H9 (cell line): ENCODE data around the gene LRRFIP2. TPM values are rescaled to one million over a fixed set of nuclear protein-coding genes. Genes with fewer than 3 reads are reported as not detected.

Experiments used
- DNase-seq: peaks from one replicate; pipeline ENCODE4 v3.0.0-alpha.2; 2017
- H2AFZ ChIP-seq: one replicate; pipeline ENCODE4 v1.6.1; 2013; ENCODE audit warnings: mild to moderate bottlenecking, low read length, control low read depth, moderate library complexity
- H2AK5ac ChIP-seq: 2 replicates; pipeline ENCODE4 v1.6.1; 2013; ENCODE audit warnings: low read length, control low read depth, mixed read lengths; ENCODE audit not compliant: insufficient read length
- H2BK120ac ChIP-seq: one replicate; pipeline ENCODE4 v1.6.1; 2013; ENCODE audit warnings: low read depth, mild to moderate bottlenecking, low read length, control low read depth, inconsistent platforms; ENCODE audit not compliant: poor library complexity, severe bottlenecking
- H2BK12ac ChIP-seq: 2 replicates; pipeline ENCODE4 v1.6.1; 2013; ENCODE audit warnings: low read length, control low read depth, mixed read lengths, low read depth; ENCODE audit not compliant: insufficient read length
- H2BK15ac ChIP-seq: 2 replicates; pipeline ENCODE4 v1.6.1; 2013; ENCODE audit warnings: low read depth, low read length, control low read depth
- H2BK20ac ChIP-seq: one replicate; pipeline ENCODE4 v1.6.1; 2013; ENCODE audit warnings: low read depth, mild to moderate bottlenecking, low read length, control low read depth, inconsistent platforms; ENCODE audit not compliant: poor library complexity, severe bottlenecking
- H2BK5ac ChIP-seq: 2 replicates; pipeline ENCODE4 v1.6.1; 2013; ENCODE audit warnings: low read length, control low read depth, mixed read lengths; ENCODE audit not compliant: insufficient read length
- H3K14ac ChIP-seq: 2 replicates; pipeline ENCODE4 v1.6.1; 2013; ENCODE audit warnings: low read length, control low read depth; ENCODE audit not compliant: insufficient read depth
- H3K18ac ChIP-seq: 2 replicates; pipeline ENCODE4 v1.6.1; 2013; ENCODE audit warnings: low read depth, mild to moderate bottlenecking, mixed read lengths, low read length, control low read depth; ENCODE audit not compliant: insufficient read length
- H3K23ac ChIP-seq: 2 replicates; pipeline ENCODE4 v1.6.1; 2013; ENCODE audit warnings: low read length, control low read depth, mixed read lengths, low read depth; ENCODE audit not compliant: insufficient read length
- H3K23me2 ChIP-seq: 2 replicates; pipeline ENCODE4 v1.6.1; 2013; ENCODE audit warnings: low read depth, mild to moderate bottlenecking, mixed read lengths, low read length, control low read depth; ENCODE audit not compliant: insufficient read length, poor library complexity, severe bottlenecking
- H3K27ac ChIP-seq: 2 replicates; pipeline ENCODE4 v1.5.1; 2013; ENCODE audit warnings: low read length, control low read depth, mixed read lengths, low read depth; ENCODE audit not compliant: insufficient read length
- H3K27me3 ChIP-seq: 2 replicates; pipeline ENCODE4 v1.6.1; 2013; ENCODE audit warnings: low read length, control low read depth, inconsistent platforms; ENCODE audit not compliant: insufficient read depth
- H3K4ac ChIP-seq: 2 replicates; pipeline ENCODE4 v1.6.1; 2013; ENCODE audit warnings: low read depth, mild to moderate bottlenecking, control low read depth, inconsistent platforms, low read length, moderate library complexity
- H3K4me1 ChIP-seq: 2 replicates; pipeline ENCODE4 v1.6.1; 2013; ENCODE audit warnings: low read length, control low read depth, inconsistent platforms; ENCODE audit not compliant: insufficient read depth
- H3K4me2 ChIP-seq: 2 replicates; pipeline ENCODE4 v1.6.1; 2013; ENCODE audit warnings: low read length, control low read depth, mixed read lengths; ENCODE audit not compliant: insufficient read length, insufficient read depth
- H3K56ac ChIP-seq: 2 replicates; pipeline ENCODE4 v1.6.1; 2013; ENCODE audit warnings: low read depth, mild to moderate bottlenecking, mixed read lengths, low read length, control low read depth; ENCODE audit not compliant: insufficient read length
- H3K79me1 ChIP-seq: 2 replicates; pipeline ENCODE4 v1.6.1; 2013; ENCODE audit warnings: low read depth, mild to moderate bottlenecking, moderate library complexity, low read length, control low read depth, inconsistent platforms; ENCODE audit not compliant: insufficient read depth, poor library complexity, severe bottlenecking
- H3K79me2 ChIP-seq: 2 replicates; pipeline ENCODE4 v1.6.1; 2013; ENCODE audit warnings: low read length, control low read depth, inconsistent platforms; ENCODE audit not compliant: insufficient read depth
- H3K9ac ChIP-seq: 2 replicates; pipeline ENCODE4 v1.6.1; 2013; ENCODE audit warnings: low read length, control low read depth, mixed read lengths; ENCODE audit not compliant: insufficient read length; ENCODE audit errors: extremely low read depth
- H3K9me3 ChIP-seq: one replicate; pipeline ENCODE4 v1.6.1; 2013; ENCODE audit warnings: low read depth, low read length, inconsistent platforms; ENCODE audit not compliant: control insufficient read depth
- H3T11ph ChIP-seq: one replicate; pipeline ENCODE4 v1.6.1; 2013; ENCODE audit warnings: mild to moderate bottlenecking, low read length, control low read depth, inconsistent platforms
- H4K20me1 ChIP-seq: one replicate; pipeline ENCODE4 v1.6.1; 2013; ENCODE audit not compliant: control insufficient read depth, insufficient read length, insufficient read depth
- H4K5ac ChIP-seq: 2 replicates; pipeline ENCODE4 v1.6.1; 2013; ENCODE audit warnings: low read depth, mild to moderate bottlenecking, mixed read lengths, low read length, control low read depth; ENCODE audit not compliant: insufficient read length
- H4K8ac ChIP-seq: replicated peaks from 2 replicates; pipeline ENCODE4 v1.6.1; 2013; ENCODE audit warnings: low read length, control low read depth, mixed read lengths, low read depth; ENCODE audit not compliant: insufficient read length
- H4K91ac ChIP-seq: 2 replicates; pipeline ENCODE4 v1.6.1; 2013; ENCODE audit warnings: low read depth, mild to moderate bottlenecking, moderate library complexity, mixed read lengths, low read length, control low read depth; ENCODE audit not compliant: insufficient read length
- H3K27ac Mint-ChIP-seq, 3 experiments: 2 replicates in 2 of 3; 3 replicates in 1 of 3; pipeline ENCODE4 v1.8.0; 2020 to 2021; ENCODE audit warnings: mixed read lengths in 3 of 3, mild to moderate bottlenecking in 1 of 3, moderate library complexity in 1 of 3
- H3K27me3 Mint-ChIP-seq: 2 replicates; pipeline ENCODE4 v1.8.0; 2021; ENCODE audit warnings: low read depth, mild to moderate bottlenecking, moderate library complexity, mixed read lengths
- H3K36me3 Mint-ChIP-seq, 3 experiments: 2 replicates in 2 of 3; 3 replicates in 1 of 3; pipeline ENCODE4 v1.8.0; 2020 to 2021; ENCODE audit warnings: low read depth in 3 of 3, mixed read lengths in 3 of 3; ENCODE audit not compliant: insufficient read depth in 1 of 3
- H3K4me1 Mint-ChIP-seq, 2 experiments: 2 replicates each; pipeline ENCODE4 v1.8.0; 2020; ENCODE audit warnings: mixed read lengths in 2 of 2
- H3K4me3 Mint-ChIP-seq, 2 experiments: 2 replicates in 1 of 2; 3 replicates in 1 of 2; pipeline ENCODE4 v1.8.0; 2020 to 2021; ENCODE audit warnings: mild to moderate bottlenecking in 2 of 2, mixed read lengths in 2 of 2, moderate library complexity in 1 of 2
- H3K9me3 Mint-ChIP-seq, 2 experiments: 2 replicates in 1 of 2; 3 replicates in 1 of 2; pipeline ENCODE4 v1.8.0; 2020; ENCODE audit warnings: mild to moderate bottlenecking in 2 of 2, mixed read lengths in 2 of 2, moderate library complexity in 1 of 2
- CTCF ChIP-seq: fragments of 200-600 bp; sonication (generic); conservative IDR thresholded peaks from 3 replicates; pipeline ENCODE4 v1.8.0; 2021; ENCODE audit warnings: antibody characterized with exemption, mild to moderate bottlenecking
- WGBS: extraction: QIAGEN DNeasy Blood & Tissue Kit; methylation state at CpG from one replicate; pipeline ENCODE4 v1.1.7; 2013; ENCODE audit warnings: missing lambda C conversion rate, low lambda C conversion rate, mixed read lengths; ENCODE audit not compliant: insufficient read length; ENCODE audit errors: extremely low coverage; 5-methylcytosine and 5-hydroxymethylcytosine counted together
- total RNA-seq: library from RNA; stranded (reverse); gene quantifications from 2 replicates; pipeline ENCODE4 v1.2.1, GENCODE V29; 2021

The LRRFIP2 gene
- total RNA-seq, 1 experiment from 2014 or later = 30.7 TPM

- DNase-seq = no peak
- no peaks in the 10 kb centered on the region for H3K4me1 ChIP-seq
These were observed 80.9 kb downstream of the LRRFIP2 start for GRCh38 chr3:37093481-37093880.

More at GRCh38 chr3:37093481-37093880, 80.9 kb downstream of the LRRFIP2 start:
- H4K5ac ChIP-seq = no peak overlapping the region
- H3K4me2 ChIP-seq = no peak overlapping the region
- Mint-ChIP-seq H3K36me3 (peaks cover 0 to 15% (median 0%) of the 10 kb centered on the region in 3 experiments; a peak in 5 of 7 replicates), H3K9me3 (no peaks in the 10 kb centered on the region), H3K4me1 (peaks cover 0 to 5% of the 10 kb centered on the region in 2 experiments; a peak in 2 of 4 replicates), H3K27ac (peak overlapping the region in 2 of 3 experiments; percentile 2 to 9; a peak in 3 of 7 replicates), H3K27me3 (no peaks in the 10 kb centered on the region), H3K4me3 (no peak overlapping the region)
- no peak overlapping the region for H3K23ac ChIP-seq
- H3K9me3 ChIP-seq = no peaks in the 10 kb centered on the region
- H3K14ac ChIP-seq = no peak overlapping the region
- no peak overlapping the region for H3K9ac ChIP-seq
- H3K79me1 ChIP-seq = no peaks in the 10 kb centered on the region
- no peak overlapping the region for H3K4ac ChIP-seq
- H4K8ac ChIP-seq = no peak overlapping the region
- H3K18ac ChIP-seq = no peak overlapping the region
- no peaks in the 10 kb centered on the region for H3K23me2 ChIP-seq
- no peak overlapping the region for H2AK5ac ChIP-seq
- no peak overlapping the region for H2BK15ac ChIP-seq
- H4K20me1 ChIP-seq = no peaks in the 10 kb centered on the region
- H4K91ac ChIP-seq = no peak overlapping the region
- H2BK5ac ChIP-seq = no peak overlapping the region
- H3K27me3 ChIP-seq = no peaks in the 10 kb centered on the region
- 100% methylated on average over 1 of the region's 2 CpGs for WGBS
- H2AFZ ChIP-seq = no peak overlapping the region
- no peak overlapping the region for H2BK20ac ChIP-seq
- no peak overlapping the region for H2BK120ac ChIP-seq
- H3K27ac ChIP-seq = no peak overlapping the region
- H3K79me2 ChIP-seq = no peaks in the 10 kb centered on the region
- no peak overlapping the region for H2BK12ac ChIP-seq
- H3K56ac ChIP-seq = no peak overlapping the region
- no peak overlapping the region for H3T11ph ChIP-seq
- TF ChIP-seq CTCF = no peak
